ENCODE data around the gene ALK. TPM values are rescaled to one million over a fixed set of nuclear protein-coding genes. Genes with fewer than 3 reads are reported as not detected.

The ALK gene
- total RNA-seq, 4 donors from 2014 or later: 0.88 to 1.3 (median 1.3) TPM; not detected in 1

DNA sequence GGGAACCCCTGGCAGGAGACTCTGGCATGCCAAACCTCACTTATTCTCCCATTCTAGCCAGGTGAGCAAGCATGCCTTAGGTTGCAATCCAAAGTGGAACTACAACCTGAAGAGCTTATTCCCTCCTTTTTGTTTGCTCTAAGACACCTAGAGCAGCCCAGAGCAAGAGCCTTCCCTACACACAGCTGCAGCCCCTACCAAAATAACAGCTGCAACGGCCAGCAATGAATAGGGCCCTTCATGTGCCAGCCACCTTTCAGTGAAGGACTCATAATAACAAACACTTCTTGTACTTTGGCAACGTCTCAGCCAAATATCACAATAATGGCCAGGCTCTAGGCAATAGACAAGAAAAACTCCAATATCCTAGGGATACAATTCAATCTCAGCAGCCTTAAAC, 178.7 kb downstream of the ALK start:
- Histone ChIP-seq H3K9me3 (no peaks in the 10 kb centered on the region), H3K36me3 (no peaks in the 10 kb centered on the region), H3K27ac (no peak overlapping the region), H3K4me3 (no peak overlapping the region), H3K4me1 (no peaks in the 10 kb centered on the region), H3K27me3 (no peaks in the 10 kb centered on the region)
- DNase-seq: no peak
- TF ChIP-seq, protein P1, sequence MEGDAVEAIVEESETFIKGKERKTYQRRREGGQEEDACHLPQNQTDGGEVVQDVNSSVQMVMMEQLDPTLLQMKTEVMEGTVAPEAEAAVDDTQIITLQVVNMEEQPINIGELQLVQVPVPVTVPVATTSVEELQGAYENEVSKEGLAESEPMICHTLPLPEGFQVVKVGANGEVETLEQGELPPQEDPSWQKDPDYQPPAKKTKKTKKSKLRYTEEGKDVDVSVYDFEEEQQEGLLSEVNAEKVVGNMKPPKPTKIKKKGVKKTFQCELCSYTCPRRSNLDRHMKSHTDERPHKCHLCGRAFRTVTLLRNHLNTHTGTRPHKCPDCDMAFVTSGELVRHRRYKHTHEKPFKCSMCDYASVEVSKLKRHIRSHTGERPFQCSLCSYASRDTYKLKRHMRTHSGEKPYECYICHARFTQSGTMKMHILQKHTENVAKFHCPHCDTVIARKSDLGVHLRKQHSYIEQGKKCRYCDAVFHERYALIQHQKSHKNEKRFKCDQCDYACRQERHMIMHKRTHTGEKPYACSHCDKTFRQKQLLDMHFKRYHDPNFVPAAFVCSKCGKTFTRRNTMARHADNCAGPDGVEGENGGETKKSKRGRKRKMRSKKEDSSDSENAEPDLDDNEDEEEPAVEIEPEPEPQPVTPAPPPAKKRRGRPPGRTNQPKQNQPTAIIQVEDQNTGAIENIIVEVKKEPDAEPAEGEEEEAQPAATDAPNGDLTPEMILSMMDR (IDR thresholded peaks at IDR 0.05): no peak
- TF ChIP-seq POLR2A (IDR thresholded peaks at IDR 0.05): no peak

DNA sequence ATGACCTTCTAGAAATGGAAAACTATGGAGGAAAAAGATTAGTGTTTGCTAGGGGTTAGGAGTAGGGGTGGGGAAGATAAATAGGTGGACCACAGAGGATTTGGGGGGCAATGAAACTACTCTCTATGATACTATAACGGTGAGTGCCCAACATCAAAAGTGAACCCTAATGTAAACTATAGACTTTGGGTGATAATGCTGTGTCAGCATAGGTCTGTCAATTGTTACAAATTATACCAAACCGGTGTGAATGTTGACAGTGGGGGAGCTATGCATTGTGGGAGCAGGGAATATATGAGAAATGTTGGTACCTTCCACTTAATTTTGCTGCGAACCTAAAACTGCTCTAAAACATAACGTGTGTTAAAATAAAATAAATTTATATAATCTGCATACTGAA, 180.3 kb downstream of the ALK start:
- Histone ChIP-seq H3K36me3 (no peaks in the 10 kb centered on the region), H3K27me3 (no peaks in the 10 kb centered on the region), H3K27ac (no peak overlapping the region), H3K4me3 (no peak overlapping the region), H3K9me3 (no peaks in the 10 kb centered on the region), H3K4me1 (no peaks in the 10 kb centered on the region)
- TF ChIP-seq, protein P1 (IDR thresholded peaks at IDR 0.05): no peak
- TF ChIP-seq POLR2A (IDR thresholded peaks at IDR 0.05): no peak
- no peak for DNase-seq

DNA sequence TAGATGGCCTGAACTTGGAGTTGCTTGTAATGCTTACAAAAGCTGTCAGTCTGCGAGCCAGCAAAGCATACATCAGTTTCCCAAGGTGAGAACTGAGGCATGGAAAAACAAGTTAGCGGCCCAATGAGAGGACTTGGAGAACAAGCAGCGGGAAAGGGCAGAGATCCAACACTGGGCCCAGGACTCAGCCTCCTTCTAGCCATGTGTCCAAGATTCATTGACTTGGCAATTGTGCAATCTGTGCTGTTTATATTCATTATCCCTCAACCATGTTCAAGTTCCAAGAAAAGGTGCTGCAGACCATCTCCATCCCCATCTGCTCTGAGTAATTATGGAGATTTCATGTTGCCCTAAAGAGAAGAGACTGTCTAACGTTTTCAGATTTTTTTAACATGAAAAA, 187.4 kb downstream of the ALK start:
- Histone ChIP-seq H3K9me3 (no peaks in the 10 kb centered on the region), H3K4me3 (no peak overlapping the region), H3K27me3 (no peaks in the 10 kb centered on the region), H3K4me1 (no peaks in the 10 kb centered on the region), H3K27ac (no peak overlapping the region), H3K36me3 (no peaks in the 10 kb centered on the region)
- TF ChIP-seq POLR2A (IDR thresholded peaks at IDR 0.05): no peak
- TF ChIP-seq, protein P1 (IDR thresholded peaks at IDR 0.05): no peak
- DNase-seq: no peak

DNA sequence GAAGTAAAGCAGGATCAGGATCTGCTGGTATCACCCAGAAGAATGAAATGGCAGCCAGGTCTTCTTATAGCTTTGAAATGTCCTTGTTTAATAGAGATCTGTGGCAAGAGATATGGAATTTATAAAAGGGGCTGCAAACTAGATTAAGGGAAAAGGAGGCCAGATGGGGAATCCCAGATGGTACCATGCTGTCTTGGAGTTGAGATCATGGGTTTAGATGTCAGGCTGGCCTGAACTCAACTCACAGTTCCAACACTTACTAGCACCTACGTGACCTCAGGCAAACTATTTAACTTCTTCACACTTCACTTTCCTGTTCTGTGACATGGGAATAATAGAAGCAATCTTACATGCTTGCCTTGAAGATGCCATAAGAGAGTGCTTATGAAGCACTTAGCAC, 188.2 kb downstream of the ALK start:
- Histone ChIP-seq H3K4me3 (no peak overlapping the region), H3K27ac (no peak overlapping the region), H3K9me3 (no peaks in the 10 kb centered on the region), H3K36me3 (no peaks in the 10 kb centered on the region), H3K27me3 (no peaks in the 10 kb centered on the region), H3K4me1 (no peaks in the 10 kb centered on the region)
- no peak for DNase-seq
- TF ChIP-seq, protein P1 (IDR thresholded peaks at IDR 0.05): no peak

DNA sequence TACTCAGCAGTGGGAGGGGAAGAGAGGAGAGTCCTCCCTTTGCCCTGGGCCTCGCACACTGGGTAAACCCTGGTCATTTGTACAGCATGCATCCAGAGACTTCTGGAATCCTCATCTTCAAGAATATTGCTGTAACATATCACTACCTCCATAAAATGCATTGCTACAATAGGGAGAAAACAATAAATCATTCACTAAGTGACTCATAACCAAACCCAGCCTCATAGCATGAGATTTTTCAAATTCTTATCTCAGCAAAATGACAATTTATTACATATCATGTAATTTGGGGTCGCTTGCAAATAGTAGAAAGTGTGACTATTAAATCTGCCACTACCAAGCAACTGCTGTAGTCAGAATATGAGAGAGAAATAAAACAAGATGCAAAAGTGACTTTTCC, 189.4 kb downstream of the ALK start:
- Histone ChIP-seq H3K4me1 (no peaks in the 10 kb centered on the region), H3K27me3 (no peaks in the 10 kb centered on the region), H3K36me3 (no peaks in the 10 kb centered on the region), H3K4me3 (no peak overlapping the region), H3K9me3 (no peaks in the 10 kb centered on the region), H3K27ac (no peak overlapping the region)
- no peak for TF ChIP-seq POLR2A (IDR thresholded peaks at IDR 0.05)
- TF ChIP-seq, protein P1 (IDR thresholded peaks at IDR 0.05): no peak
- DNase-seq: no peak

DNA sequence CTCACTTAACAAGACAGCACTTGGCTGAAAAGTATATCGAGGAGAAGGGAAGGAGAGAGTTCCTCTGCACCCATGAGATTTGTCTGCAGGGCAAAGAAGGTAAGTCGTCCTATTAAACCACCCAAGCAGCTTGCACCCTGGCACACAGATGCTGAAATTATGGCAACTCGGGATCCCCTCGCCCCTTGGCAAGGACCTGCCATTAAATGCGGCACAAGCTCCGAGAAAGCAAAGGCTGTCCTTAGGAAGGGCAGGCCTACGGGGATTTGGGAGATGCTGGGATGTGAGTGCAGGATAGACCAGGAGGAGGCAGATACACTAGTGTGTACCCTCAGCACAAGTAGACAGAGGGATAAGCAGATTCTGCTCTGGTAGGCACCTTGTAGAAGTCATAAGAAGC, 191.5 kb downstream of the ALK start:
- DNase-seq: no peak
- Histone ChIP-seq H3K4me3 (no peak overlapping the region), H3K27ac (no peak overlapping the region), H3K4me1 (no peaks in the 10 kb centered on the region), H3K36me3 (no peaks in the 10 kb centered on the region), H3K9me3 (no peaks in the 10 kb centered on the region), H3K27me3 (no peaks in the 10 kb centered on the region)
- TF ChIP-seq, protein P1 (IDR thresholded peaks at IDR 0.05): no peak
- TF ChIP-seq POLR2A (IDR thresholded peaks at IDR 0.05): no peak

Data from Peyer's patch (tissue), 4 donors.